Measurements from ENCODE around the gene NF2.

DNA sequence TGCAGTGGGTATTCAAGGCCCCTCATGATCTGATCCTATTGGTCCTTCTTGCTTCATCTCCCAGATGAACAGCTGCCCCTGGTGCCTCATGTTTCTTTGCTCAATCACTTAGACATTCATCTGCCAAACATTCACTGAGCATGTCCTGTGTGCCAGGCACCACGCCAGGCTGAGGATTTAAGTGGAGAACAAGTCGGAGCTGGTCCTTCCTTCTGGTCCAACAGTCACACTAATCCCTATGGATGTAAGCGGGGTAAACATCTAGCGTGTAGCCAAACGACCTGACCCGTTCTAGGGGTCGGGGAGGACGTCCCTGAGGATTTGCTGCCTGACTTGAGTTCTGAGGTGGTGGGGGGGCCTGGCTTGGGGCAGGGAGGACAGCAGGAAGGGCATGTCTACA, 141.5 kb downstream of the NF2 start:
- no peak for TF ChIP-seq ZNF274 (IDR thresholded peaks at IDR 0.05; ENCODE audit: low read depth, low read length)
- no peak for TF ChIP-seq YY1 (IDR thresholded peaks at IDR 0.05; ENCODE audit: insufficient read depth, insufficient read length)
- TF ChIP-seq SUZ12 (IDR thresholded peaks at IDR 0.05; ENCODE audit: extremely low read depth, insufficient read depth, insufficient read length) = no peak

Data from NT2/D1 (cell line).